Measurements from ENCODE around the gene MNDA.

GRCh38 chr1:158809256-158809655 lies 21.9 kb upstream of the MNDA start:
- TF ChIP-seq EZH2 (IDR thresholded peaks at IDR 0.05; ENCODE audit: borderline replicate concordance, low read length) (no peak), CTCF (conservative IDR thresholded peaks at IDR 0.05 in 1 of 2, IDR thresholded peaks at IDR 0.05 in 1 of 2; ENCODE audit: extremely low read depth in 1 of 2, insufficient read depth in 1 of 2, low read depth in 1 of 2, low read length in 2 of 2) (no peak)
